ENCODE data around the gene DYRK2.

The DYRK2 gene

DNA sequence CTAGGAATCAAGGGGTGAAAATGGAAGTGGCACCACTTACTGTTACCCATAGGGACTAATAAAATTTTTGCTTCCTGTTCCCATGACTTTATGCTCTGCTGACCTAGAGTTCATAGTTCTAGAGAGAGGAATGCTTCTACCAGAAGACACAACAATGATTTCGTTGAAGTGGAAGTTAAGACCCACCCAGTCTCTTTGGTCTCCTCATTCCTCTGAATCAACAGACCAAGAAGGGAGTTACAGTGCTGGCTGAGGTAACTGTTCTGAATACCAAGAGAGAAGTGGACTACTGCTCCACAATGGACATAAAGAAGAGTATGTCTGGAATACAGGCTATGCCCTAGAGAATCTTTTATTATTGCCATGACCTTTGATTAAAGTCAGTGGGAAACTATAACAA lies 23.5 kb upstream of the DYRK2 start:
- TF ChIP-seq, protein P1, sequence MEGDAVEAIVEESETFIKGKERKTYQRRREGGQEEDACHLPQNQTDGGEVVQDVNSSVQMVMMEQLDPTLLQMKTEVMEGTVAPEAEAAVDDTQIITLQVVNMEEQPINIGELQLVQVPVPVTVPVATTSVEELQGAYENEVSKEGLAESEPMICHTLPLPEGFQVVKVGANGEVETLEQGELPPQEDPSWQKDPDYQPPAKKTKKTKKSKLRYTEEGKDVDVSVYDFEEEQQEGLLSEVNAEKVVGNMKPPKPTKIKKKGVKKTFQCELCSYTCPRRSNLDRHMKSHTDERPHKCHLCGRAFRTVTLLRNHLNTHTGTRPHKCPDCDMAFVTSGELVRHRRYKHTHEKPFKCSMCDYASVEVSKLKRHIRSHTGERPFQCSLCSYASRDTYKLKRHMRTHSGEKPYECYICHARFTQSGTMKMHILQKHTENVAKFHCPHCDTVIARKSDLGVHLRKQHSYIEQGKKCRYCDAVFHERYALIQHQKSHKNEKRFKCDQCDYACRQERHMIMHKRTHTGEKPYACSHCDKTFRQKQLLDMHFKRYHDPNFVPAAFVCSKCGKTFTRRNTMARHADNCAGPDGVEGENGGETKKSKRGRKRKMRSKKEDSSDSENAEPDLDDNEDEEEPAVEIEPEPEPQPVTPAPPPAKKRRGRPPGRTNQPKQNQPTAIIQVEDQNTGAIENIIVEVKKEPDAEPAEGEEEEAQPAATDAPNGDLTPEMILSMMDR (IDR thresholded peaks at IDR 0.05): no peak
- no peak for DNase-seq
- intact Hi-C loops (cut with DNase I; ENCODE audit: low total_unique reads): no loop called here

DNA sequence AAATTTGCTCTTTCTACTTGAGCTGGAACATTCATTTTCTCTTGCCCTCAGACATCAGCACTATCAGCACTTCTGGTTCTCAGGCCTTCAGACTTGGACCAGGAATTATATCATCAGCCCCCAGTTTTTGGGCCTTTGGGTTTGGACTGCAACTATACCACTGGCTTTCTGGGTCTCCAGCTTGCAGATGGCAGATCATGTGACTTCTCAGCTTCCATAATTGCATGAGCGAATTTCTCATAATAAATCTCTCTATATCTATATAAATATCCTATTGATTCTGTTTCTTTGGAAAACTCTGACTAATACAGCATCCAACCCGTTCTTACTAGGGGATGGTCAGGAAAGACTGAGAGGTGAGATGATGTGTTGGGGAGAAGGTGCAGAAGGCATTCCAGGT lies 22.4 kb upstream of the DYRK2 start:
- H3K4me3 ChIP-seq: no peak overlapping the region
- H3K9me3 ChIP-seq: no peaks in the 10 kb centered on the region
- H3K36me3 ChIP-seq: no peaks in the 10 kb centered on the region
- intact Hi-C loops (cut with DNase I; ENCODE audit: low total_unique reads): no loop called here
- H3K27me3 ChIP-seq: no peaks in the 10 kb centered on the region
- no peak overlapping the region for H3K27ac ChIP-seq
- DNase-seq: no peak
- TF ChIP-seq, protein P1 (IDR thresholded peaks at IDR 0.05): no peak
- peaks cover 0 to 6% (median 2%) of the 10 kb centered on the region in 4 donors for H3K4me1 ChIP-seq

More for the DNA sequence above, 23.5 kb upstream of the DYRK2 start:
- no peaks in the 10 kb centered on the region for H3K36me3 ChIP-seq
- H3K27ac ChIP-seq: no peak overlapping the region
- no peaks in the 10 kb centered on the region for H3K9me3 ChIP-seq
- H3K4me3 ChIP-seq: no peak overlapping the region
- H3K27me3 ChIP-seq: no peaks in the 10 kb centered on the region
- no peaks in the 10 kb centered on the region for H3K4me1 ChIP-seq

DNA sequence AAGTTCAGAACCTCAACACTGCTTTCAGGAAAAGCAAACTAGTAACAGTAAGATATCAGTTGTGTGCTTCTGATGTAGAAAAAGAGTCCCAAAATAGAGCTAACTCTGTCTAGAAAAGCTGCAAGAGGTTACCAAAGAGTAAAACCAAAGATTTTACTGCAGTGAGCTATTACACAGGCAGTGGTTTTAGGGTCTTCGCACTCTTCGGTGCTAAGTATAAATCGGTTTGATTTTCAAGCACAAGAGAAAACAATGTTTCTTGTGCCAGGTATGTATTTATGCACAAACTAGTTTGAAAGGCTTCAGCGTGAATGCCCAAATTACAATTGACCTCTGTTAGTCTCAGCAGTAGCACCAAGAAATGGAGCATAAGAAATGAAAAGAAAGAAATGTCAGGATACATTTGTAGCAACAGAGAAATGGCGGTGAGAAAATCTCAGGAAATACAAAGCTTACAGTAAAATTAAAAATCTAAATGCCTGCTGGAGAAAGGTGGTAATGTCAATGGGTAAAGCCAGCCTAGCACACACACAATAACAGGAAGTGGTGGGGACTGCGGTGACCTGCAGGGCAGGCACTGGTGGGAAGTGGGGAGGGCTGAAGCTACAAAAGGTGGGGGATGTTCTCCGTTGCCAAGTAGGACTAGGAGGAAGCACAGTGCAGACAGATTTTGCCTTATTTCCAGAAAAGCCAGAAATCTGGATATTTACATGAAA lies 18.0 kb upstream of the DYRK2 start:
- H3K4me1 ChIP-seq: peaks cover 0 to 8% (median 3%) of the 10 kb centered on the region in 4 donors
- H3K9me3 ChIP-seq: no peaks in the 10 kb centered on the region
- TF ChIP-seq, protein P1 (IDR thresholded peaks at IDR 0.05): no peak
- H3K36me3 ChIP-seq: no peaks in the 10 kb centered on the region
- DNase-seq: no peak
- H3K27ac ChIP-seq: no peak overlapping the region
- intact Hi-C loops (cut with DNase I; ENCODE audit: low total_unique reads): no loop called here
- no peaks in the 10 kb centered on the region for H3K27me3 ChIP-seq
- no peak overlapping the region for H3K4me3 ChIP-seq

DNA sequence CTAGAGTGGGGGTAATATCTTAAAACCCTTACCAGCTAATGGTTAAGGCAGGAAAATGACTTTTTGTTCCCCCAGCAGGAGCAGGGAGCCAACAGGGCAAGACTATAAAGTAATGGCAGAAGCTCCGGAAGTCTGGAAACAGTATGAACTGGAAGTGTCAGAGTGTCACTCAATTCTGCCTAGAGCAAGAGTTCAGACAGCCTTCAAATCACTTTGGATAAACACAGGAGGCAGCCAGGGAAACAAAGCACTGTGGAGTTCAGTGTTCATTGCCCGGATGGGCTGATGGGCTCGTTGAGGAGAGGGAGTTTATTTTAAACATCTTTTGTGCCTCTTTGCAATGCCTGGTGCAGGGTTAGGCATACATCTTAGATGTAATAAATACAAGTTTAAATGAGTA lies 16.5 kb upstream of the DYRK2 start:
- TF ChIP-seq, protein P1 (IDR thresholded peaks at IDR 0.05): no peak
- intact Hi-C loops (cut with DNase I; ENCODE audit: low total_unique reads): no loop called here
- no peak for DNase-seq
- H3K36me3 ChIP-seq: no peaks in the 10 kb centered on the region
- no peaks in the 10 kb centered on the region for H3K27me3 ChIP-seq
- H3K9me3 ChIP-seq: no peaks in the 10 kb centered on the region
- H3K27ac ChIP-seq: no peak overlapping the region
- peaks cover 0 to 8% (median 3%) of the 10 kb centered on the region in 4 donors for H3K4me1 ChIP-seq
- no peak overlapping the region for H3K4me3 ChIP-seq

DNA sequence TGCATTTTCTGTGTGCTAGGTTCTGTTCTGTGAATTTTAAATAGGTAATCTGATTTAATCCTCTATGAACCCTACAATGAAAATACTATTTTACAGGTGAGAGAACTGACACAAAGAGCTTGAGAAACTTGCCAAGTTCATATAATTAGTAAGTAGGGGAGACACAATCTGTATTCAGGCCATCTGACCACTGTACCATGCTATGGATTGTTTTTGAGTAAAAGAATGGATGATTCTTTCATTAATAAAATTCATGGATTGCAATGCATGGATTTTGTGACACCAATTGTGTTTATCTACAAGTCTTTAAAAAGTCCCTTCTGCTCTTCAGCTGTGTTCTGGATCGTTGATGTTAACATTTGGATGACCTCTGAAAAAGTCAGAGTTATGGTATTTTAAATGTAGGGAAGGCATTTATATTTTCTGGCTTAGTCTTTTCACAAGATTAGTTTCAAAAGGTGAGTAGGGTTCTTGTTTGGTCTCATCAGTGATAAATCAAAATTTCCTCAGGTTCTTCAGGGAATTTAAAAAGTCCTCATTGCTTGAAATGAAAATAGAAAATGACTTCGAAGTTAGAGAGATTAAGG lies 15.4 kb upstream of the DYRK2 start:
- DNase-seq: no peak
- no peaks in the 10 kb centered on the region for H3K9me3 ChIP-seq
- no peak overlapping the region for H3K4me3 ChIP-seq
- no peaks in the 10 kb centered on the region for H3K36me3 ChIP-seq
- intact Hi-C loops (cut with DNase I; ENCODE audit: low total_unique reads): no loop called here
- peaks cover 0 to 8% (median 3%) of the 10 kb centered on the region in 4 donors for H3K4me1 ChIP-seq
- H3K27ac ChIP-seq: no peak overlapping the region
- TF ChIP-seq, protein P1 (IDR thresholded peaks at IDR 0.05): no peak
- no peaks in the 10 kb centered on the region for H3K27me3 ChIP-seq
